Kidney epithelial cell (primary cell): ENCODE measurements around the gene PLAAT3. TPM values are rescaled to one million over a fixed set of nuclear protein-coding genes. Genes with fewer than 3 reads are reported as not detected.
"Not testable (repeated sequence)": the region's sequence is repeated elsewhere in the genome, so short reads cannot be mapped to it uniquely, and the experiment has no call there.

Experiments used
- DNase-seq: peaks from one replicate; pipeline ENCODE4 v3.0.0-alpha.2; 2010; ENCODE audit warnings: low read depth
- H3K27me3 ChIP-seq: 2 replicates; pipeline ENCODE4 v1.6.0; 2011; ENCODE audit warnings: low read length; ENCODE audit not compliant: control insufficient read depth, insufficient read depth
- H3K36me3 ChIP-seq: 2 replicates; pipeline ENCODE4 v1.5.1; 2011; ENCODE audit warnings: low read length; ENCODE audit not compliant: control insufficient read depth, insufficient read depth
- H3K4me3 ChIP-seq: 2 replicates; pipeline ENCODE4 v1.5.1; 2011; ENCODE audit warnings: low read depth, mild to moderate bottlenecking, control low read depth, low read length
- total RNA-seq: library from RNA; depleted of rRNA; stranded (reverse); fragments of >200 nt; gene quantifications from 2 replicates; pipeline ENCODE4 v1.2.3, GENCODE V29; 2015
- TF ChIP-seq, protein P1 (sequence below): IDR thresholded peaks from 2 replicates; pipeline ENCODE4 v1.5.1; 2011; ENCODE audit warnings: mild to moderate bottlenecking, moderate library complexity, low read length, control low read depth, inconsistent platforms; ENCODE audit not compliant: insufficient read depth, poor library complexity, severe bottlenecking

Gene PLAAT3
- total RNA-seq, 1 donor from 2014 or later = 81.0 TPM

DNA sequence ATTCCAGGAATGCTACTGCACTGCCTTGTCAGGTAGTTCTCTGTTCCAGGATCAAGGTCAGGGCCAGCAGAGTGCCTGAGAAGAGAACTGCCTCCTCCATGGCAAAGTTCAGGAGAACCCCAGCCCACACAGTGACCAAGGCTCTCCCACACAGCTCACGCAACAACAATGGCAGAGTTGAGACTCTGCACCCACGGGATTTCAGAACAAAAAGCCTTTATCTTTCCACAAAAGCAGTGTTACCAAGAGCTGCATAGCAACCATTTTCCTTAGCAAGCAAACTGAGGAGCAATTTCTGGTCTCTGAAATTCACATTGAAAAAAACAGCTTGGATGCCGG is 11.1 kb downstream of the PLAAT3 start:
- H3K4me3 ChIP-seq = no peak overlapping the region
- no peaks in the 10 kb centered on the region for H3K27me3 ChIP-seq
- no peaks in the 10 kb centered on the region for H3K36me3 ChIP-seq
- TF ChIP-seq, protein P1, sequence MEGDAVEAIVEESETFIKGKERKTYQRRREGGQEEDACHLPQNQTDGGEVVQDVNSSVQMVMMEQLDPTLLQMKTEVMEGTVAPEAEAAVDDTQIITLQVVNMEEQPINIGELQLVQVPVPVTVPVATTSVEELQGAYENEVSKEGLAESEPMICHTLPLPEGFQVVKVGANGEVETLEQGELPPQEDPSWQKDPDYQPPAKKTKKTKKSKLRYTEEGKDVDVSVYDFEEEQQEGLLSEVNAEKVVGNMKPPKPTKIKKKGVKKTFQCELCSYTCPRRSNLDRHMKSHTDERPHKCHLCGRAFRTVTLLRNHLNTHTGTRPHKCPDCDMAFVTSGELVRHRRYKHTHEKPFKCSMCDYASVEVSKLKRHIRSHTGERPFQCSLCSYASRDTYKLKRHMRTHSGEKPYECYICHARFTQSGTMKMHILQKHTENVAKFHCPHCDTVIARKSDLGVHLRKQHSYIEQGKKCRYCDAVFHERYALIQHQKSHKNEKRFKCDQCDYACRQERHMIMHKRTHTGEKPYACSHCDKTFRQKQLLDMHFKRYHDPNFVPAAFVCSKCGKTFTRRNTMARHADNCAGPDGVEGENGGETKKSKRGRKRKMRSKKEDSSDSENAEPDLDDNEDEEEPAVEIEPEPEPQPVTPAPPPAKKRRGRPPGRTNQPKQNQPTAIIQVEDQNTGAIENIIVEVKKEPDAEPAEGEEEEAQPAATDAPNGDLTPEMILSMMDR = no peak
- DNase-seq = no peak

DNA sequence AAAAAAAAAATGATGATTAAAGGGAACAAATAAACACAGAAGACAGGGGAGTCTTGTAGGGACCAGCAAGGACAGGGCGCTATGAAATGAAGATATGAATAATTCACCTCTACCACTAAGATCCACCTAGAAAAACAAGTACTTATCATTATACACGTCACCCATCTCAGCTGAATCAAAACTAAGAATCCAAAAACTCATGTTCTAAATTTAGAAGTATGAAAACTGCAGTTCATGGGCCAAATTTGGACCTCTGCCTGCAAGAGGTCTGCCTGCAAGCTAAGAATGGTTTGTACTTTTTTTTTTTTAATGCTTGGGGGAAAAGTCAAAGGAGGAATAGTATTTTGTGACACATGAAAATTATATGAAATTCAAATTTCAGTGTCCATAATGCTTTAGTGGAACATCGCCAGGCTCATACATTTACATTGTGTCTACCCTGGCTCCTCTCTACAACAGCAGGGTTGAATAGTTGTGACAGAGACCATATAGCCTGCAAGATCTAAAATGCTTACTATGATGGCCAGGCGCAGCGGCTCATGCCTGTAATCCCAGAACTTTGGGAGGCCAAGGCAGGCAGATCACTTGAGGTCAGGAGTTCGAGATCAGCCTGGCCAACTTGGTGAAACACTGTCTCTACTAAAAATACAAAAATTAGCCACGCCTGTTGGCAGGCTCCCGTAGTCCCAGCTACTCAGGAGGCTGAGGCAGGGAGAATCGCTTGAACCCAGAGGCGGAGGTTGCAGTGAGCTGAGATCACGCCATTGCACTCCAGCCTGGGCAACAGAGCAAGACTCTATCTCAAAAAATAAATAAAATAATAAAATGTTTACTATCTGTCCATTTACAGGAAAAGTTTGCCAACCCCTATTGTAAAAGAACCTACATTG is 11.7 kb downstream of the PLAAT3 start:
- H3K27me3 ChIP-seq, H3K36me3 ChIP-seq, DNase-seq, H3K4me3 ChIP-seq: not testable (repeated sequence)

DNA sequence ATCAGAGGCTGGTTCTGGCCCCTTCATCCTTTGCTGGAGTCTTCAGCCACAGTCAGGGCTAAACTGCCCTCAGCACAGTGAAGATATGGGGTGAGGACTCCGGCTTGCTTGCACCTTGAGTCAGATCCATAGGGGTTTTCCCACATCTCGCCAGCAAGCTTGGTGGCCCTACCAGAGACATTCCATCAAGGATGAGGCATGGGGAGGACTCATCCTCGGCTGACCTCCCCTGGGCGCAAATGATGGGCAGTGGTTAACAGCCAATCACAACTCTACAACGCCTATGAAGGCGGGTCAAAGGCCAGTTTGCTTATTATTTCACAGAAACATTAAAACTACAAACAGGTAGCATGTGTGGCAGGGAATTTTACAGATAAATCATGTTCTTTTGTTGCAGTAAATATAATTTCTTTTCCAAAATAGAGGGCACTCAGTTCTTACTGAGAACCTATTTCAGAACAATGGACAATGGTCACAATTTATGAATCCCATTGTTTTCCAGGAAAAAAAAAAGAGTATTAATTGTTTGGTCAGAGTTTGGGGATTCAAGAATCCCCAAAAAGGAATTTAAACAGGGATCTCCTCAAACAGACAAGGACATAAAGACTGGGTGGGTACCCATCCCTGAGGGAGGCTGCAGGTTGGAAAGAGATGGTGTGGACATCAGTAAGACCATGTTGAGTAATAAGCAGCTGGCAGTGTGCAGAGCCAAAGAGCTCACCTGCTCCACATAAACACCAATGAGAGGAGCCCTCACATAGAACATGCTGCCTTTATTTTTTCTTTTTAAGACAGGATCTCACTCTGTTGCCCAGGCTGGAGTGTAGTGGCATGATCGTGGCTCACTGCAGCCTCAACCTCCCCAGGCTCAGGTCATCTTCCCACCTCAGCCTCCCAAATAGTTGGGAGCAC is 14.8 kb downstream of the PLAAT3 start:
- Histone ChIP-seq H3K36me3 (peaks cover 2% of the 10 kb centered on the region), H3K27me3 (no peaks in the 10 kb centered on the region), H3K4me3 (no peak overlapping the region)
- TF ChIP-seq, protein P1 = no peak
- DNase-seq = peak; percentile 89

DNA sequence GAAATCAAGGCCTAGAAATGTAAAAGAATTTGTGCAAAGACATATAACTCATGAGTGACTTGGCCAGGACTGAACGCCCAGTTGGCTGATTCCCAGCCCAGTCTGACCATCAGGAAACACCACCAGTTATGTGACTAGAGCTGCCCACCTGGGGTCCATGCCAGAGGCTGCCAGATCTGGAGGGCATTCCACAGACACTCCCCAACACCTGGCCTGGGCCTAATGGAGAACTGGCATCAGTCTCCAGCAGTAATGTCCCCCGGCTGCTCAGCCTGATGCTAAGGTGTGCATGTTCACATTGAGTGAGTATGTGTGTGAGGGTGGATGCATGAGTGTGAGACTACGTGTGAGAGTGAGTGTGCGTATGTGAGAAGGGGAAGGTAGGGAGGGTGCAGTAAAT is 15.7 kb downstream of the PLAAT3 start:
- H3K27me3 ChIP-seq = no peaks in the 10 kb centered on the region
- H3K4me3 ChIP-seq = no peak overlapping the region
- H3K36me3 ChIP-seq = peaks cover 2% of the 10 kb centered on the region
- TF ChIP-seq, protein P1 = no peak
- no peak for DNase-seq

DNA sequence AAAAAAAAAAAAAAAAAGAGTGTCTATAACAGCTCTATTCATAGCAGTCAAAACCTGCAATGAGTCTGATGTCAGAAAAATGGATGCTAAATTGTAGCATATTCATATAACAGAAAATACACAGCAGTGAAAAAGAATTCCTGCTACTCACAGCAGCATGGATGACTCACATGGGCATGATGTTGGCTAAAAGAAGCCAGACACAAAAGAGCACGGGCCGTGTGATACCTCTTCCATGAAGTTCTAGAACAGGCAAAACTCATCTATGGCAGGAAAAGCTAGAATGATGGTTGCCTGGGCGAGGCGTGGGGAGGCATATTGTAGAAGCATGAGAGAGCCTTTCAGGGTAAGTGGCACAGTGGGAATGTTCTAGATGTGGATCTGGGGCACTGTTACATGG is 18.9 kb downstream of the PLAAT3 start:
- peaks cover 2% of the 10 kb centered on the region for H3K36me3 ChIP-seq
- TF ChIP-seq, protein P1 = no peak
- H3K4me3 ChIP-seq = no peak overlapping the region
- DNase-seq = no peak
- H3K27me3 ChIP-seq = no peaks in the 10 kb centered on the region

DNA sequence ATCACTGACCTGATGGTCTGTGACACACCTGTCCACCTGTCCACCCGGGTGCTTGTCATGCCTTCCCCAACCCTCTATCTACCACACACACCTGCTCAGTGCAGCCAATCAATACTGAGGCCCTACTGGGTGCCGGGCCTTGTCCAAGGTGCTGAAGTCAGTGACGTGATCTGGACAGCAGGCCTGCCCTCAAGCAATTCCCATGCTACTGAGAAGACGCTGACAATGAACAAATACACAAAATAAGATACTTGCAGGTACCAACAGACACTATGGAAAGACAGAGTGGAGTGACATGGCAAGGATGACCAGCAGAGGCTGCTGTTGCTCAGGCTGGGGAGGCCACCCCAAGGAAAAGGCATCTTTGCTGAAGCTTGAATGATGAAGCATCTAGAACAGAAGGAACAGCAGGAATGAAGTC is 21.2 kb downstream of the PLAAT3 start:
- H3K4me3 ChIP-seq = no peak overlapping the region
- no peak for DNase-seq
- H3K27me3 ChIP-seq = no peaks in the 10 kb centered on the region
- TF ChIP-seq, protein P1 = peak; percentile 77
- peaks cover under 1% of the 10 kb centered on the region for H3K36me3 ChIP-seq
